ENCODE results near the gene SIPA1L2. TPM values are rescaled to one million over a fixed set of nuclear protein-coding genes. Genes with fewer than 3 reads are reported as not detected.
A peak's percentile ranks its signal among the peaks of the same experiment; 100 is the strongest.

The SIPA1L2 gene
- total and polyA plus RNA-seq, 5 donors, result 32.7 to 117 (median 103) TPM

DNA sequence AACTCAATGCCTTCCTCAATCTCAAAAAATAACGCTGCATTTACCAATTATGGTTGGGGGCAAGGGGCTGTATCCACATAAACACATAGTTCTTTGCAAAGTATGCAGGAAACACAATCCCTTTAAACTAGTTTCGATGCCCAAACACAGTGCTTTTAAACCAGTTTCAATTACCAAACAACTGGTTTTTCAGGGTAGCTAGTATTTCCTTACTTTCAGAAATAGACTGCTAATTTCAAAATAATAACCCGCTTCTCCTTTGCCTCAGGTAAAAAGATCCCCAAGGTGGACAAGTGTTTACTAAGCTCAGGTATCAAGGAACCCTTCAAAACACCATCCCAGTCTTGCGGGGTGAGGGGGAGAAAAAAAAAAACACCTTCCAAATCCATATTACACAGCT is 2.8 kb downstream of the SIPA1L2 start:
- Histone ChIP-seq H3K4me1 (ENCODE audit: control insufficient read depth, insufficient read depth, low read length) (peaks cover 4% of the 10 kb centered on the region), H3K4me3 (ENCODE audit: low read length) (peak overlapping the region; percentile 97), H3K9me3 (ENCODE audit: control insufficient read depth, low read length) (no peaks in the 10 kb centered on the region), H3K27me3 (ENCODE audit: control insufficient read depth, insufficient read depth) (no peaks in the 10 kb centered on the region), H3K27ac (ENCODE audit: low read length) (no peak overlapping the region)
- ATAC-seq, result no peak
- no peak for DNase-seq
- 63% methylated on average over 4 of the region's 4 CpGs for WGBS
- intact Hi-C loops (cut with DNase I), result loop anchor here (5.0 to 10.0 kb wide), 7 partner anchors 72 to 775 kb away; no protein-coding TSS in a partner anchor

DNA sequence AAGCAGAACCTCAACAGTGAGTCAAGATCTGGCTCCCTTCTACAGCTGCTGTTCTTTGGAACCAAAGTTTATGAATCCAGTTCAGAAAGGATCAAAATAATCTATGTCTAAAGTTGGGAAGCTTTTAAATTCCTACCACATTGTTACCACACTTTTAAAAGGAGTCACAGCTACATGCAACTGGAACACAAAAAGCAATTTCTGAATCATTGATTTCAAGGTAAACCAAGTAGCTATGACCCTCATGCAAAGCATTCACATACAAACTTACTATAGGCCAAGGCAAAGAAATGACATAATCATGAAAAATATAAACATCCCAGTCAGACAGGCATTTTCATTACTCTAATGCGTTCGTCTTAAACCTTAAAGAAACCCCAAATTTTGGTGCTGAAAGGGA is 3.5 kb downstream of the SIPA1L2 start:
- no peak overlapping the region for H3K4me3 ChIP-seq (ENCODE audit: low read length)
- no peak overlapping the region for H3K27ac ChIP-seq (ENCODE audit: low read length)
- 75% methylated on average over 2 of the region's 2 CpGs for WGBS
- intact Hi-C loops (cut with DNase I), result loop anchor here (5.0 to 10.0 kb wide), 7 partner anchors 72 to 774 kb away; no protein-coding TSS in a partner anchor
- ATAC-seq (no peak), DNase-seq (no peak)
- H3K9me3 ChIP-seq (ENCODE audit: control insufficient read depth, low read length), result no peaks in the 10 kb centered on the region
- peaks cover 4% of the 10 kb centered on the region for H3K4me1 ChIP-seq (ENCODE audit: control insufficient read depth, insufficient read depth, low read length)
- no peaks in the 10 kb centered on the region for H3K27me3 ChIP-seq (ENCODE audit: control insufficient read depth, insufficient read depth)

- intact Hi-C loops (cut with DNase I), result loop anchor here (5.0 to 10.0 kb wide), 7 partner anchors 71 to 773 kb away; no protein-coding TSS in a partner anchor
- ATAC-seq, result no peak
- Histone ChIP-seq H3K27ac (ENCODE audit: low read length) (peak overlapping the region; percentile 61), H3K4me1 (ENCODE audit: control insufficient read depth, insufficient read depth, low read length) (peaks cover 4% of the 10 kb centered on the region), H3K27me3 (ENCODE audit: control insufficient read depth, insufficient read depth) (no peaks in the 10 kb centered on the region), H3K4me3 (ENCODE audit: low read length) (no peak overlapping the region), H3K9me3 (ENCODE audit: control insufficient read depth, low read length) (no peaks in the 10 kb centered on the region)
- 77% methylated on average over 11 of the region's 11 CpGs for WGBS
- DNase-seq, result no peak
Observed at GRCh38 chr1:232625319-232625868, 4.5 kb downstream of the SIPA1L2 start.

DNA sequence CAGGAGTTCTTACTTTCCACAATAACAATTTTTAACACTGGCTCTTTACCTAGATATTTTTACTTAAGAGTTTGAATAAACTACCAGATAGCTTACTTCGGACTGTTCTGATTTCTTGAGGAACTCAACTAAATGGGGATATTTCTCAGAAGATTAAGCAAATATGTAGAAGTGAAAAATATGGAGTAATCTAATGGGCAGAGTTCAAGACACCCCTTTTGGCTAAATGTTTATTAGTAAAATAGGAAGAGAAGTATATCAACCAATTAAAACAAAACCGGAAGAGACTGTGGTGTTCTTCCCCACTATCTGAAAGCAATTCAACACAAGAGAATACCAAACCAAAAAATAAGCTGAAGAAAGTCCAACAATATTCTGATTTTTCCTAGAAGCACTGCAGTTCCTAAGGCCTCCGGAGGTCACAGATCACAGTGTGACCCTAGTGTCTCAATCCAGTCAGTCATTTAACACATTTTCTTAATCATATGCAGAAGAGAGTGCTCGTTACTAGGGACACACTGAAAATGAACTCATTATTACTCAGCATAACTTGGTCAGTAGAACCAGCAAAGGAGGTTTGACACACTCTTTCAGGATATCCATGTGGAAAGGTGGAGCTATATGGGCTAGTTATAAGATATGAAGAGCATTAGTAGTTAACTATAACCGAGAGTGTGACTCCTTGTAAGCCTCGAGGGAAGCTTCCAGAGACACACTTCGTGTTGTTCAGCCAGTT is 5.2 kb downstream of the SIPA1L2 start:
- WGBS, result 49% methylated on average over 7 of the region's 7 CpGs

DNA sequence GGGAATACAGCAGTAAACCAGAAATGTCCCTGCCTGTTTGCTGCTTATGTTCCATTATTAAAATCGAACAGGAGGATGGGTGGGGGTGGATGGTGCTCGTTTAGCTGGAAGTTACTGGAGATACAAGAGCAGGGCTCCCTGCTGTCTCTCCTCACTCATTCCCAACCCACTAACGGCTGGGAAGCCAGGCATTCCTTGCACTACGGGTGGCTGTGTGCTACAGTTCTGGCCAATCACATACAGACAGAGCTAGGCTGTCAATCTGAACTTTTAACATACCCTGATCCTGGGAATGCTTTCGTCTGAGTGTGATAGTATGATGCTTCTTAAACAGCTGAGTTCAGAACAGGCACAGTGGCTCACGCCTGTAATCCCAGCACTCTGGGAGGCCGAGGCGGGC is 7.0 kb downstream of the SIPA1L2 start:
- Histone ChIP-seq H3K9me3 (ENCODE audit: control insufficient read depth, low read length) (no peaks in the 10 kb centered on the region), H3K4me3 (ENCODE audit: low read length) (no peak overlapping the region), H3K4me1 (ENCODE audit: control insufficient read depth, insufficient read depth, low read length) (peaks cover 4% of the 10 kb centered on the region), H3K27me3 (ENCODE audit: control insufficient read depth, insufficient read depth) (no peaks in the 10 kb centered on the region), H3K27ac (ENCODE audit: low read length) (peak overlapping the region; percentile 7)
- DNase-seq (no peak), ATAC-seq (peak in 1 of 2 donors; percentile 18)
- intact Hi-C loops (cut with DNase I), result loop anchor here (10.0 kb wide), 5 partner anchors 68 to 758 kb away; no protein-coding TSS in a partner anchor
- WGBS, result 57% methylated on average over 8 of the region's 8 CpGs

More for the DNA sequence above, 5.2 kb downstream of the SIPA1L2 start:
- Histone ChIP-seq H3K27ac (ENCODE audit: low read length) (no peak overlapping the region), H3K4me3 (ENCODE audit: low read length) (no peak overlapping the region), H3K9me3 (ENCODE audit: control insufficient read depth, low read length) (no peaks in the 10 kb centered on the region), H3K4me1 (ENCODE audit: control insufficient read depth, insufficient read depth, low read length) (peaks cover 4% of the 10 kb centered on the region), H3K27me3 (ENCODE audit: control insufficient read depth, insufficient read depth) (no peaks in the 10 kb centered on the region)
- intact Hi-C loops (cut with DNase I), result loop anchor here (5.0 to 10.0 kb wide), 7 partner anchors 70 to 772 kb away; no protein-coding TSS in a partner anchor
- DNase-seq (no peak), ATAC-seq (no peak)

GRCh38 chr1:232622378-232622777 is 7.6 kb downstream of the SIPA1L2 start:
- H3K27me3 ChIP-seq (ENCODE audit: control insufficient read depth, insufficient read depth), result no peaks in the 10 kb centered on the region
- H3K27ac ChIP-seq (ENCODE audit: low read length), result no peak overlapping the region
- no peak overlapping the region for H3K4me3 ChIP-seq (ENCODE audit: low read length)
- intact Hi-C loops (cut with DNase I), result loop anchor here (10.0 kb wide), 5 partner anchors 68 to 758 kb away; no protein-coding TSS in a partner anchor
- H3K9me3 ChIP-seq (ENCODE audit: control insufficient read depth, low read length), result no peaks in the 10 kb centered on the region
- DNase-seq (no peak), ATAC-seq (peak in 1 of 2 donors; percentile 13)
- 57% methylated on average over 2 of the region's 2 CpGs for WGBS
- H3K4me1 ChIP-seq (ENCODE audit: control insufficient read depth, insufficient read depth, low read length), result peaks cover 4% of the 10 kb centered on the region

- Histone ChIP-seq H3K9me3 (ENCODE audit: control insufficient read depth, low read length) (no peaks in the 10 kb centered on the region), H3K4me1 (ENCODE audit: control insufficient read depth, insufficient read depth, low read length) (peaks cover 9% of the 10 kb centered on the region), H3K27me3 (ENCODE audit: control insufficient read depth, insufficient read depth) (no peaks in the 10 kb centered on the region), H3K27ac (ENCODE audit: low read length) (no peak overlapping the region), H3K4me3 (ENCODE audit: low read length) (no peak overlapping the region)
- intact Hi-C loops (cut with DNase I), result loop anchor here (10.0 kb wide), 5 partner anchors 66 to 756 kb away; no protein-coding TSS in a partner anchor
- no peak for DNase-seq
- WGBS, result 54% methylated on average over 3 of the region's 3 CpGs
- ATAC-seq, result peak in 1 of 2 donors; percentile 20
Observed at GRCh38 chr1:232621050-232621449, 8.9 kb downstream of the SIPA1L2 start.

DNA sequence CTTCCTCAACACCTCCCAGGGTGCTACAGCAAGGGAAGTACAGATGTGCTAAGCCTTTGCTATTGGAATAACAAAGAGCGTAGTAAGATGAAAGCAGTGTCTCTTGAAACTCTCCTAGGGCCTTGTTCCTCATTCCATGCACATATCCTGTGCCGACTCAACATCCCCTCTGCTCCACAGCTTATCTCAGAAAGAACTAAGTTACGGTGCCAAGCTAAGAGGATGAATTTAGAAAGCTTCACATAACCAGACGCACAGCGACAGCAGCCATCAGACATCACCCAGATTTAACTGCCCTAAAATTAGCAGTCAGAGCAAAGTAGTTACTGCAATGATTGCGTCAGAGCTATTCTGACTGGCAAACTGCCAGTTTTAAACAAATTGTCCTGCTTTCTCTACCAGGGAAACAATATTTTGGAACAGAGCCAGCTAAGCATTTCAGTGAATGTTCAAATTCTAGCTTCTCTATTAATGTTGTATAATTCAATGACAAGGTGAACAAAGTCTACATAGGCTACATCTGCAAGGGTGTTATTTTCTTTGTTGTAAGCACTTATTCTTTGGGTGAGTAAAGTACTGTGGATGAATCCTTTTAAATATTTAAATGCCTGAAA is 9.5 kb downstream of the SIPA1L2 start:
- DNase-seq (peak; percentile 39 to 67 (median 63)), ATAC-seq (peak; percentile 91)
- H3K9me3 ChIP-seq (ENCODE audit: control insufficient read depth, low read length), result no peaks in the 10 kb centered on the region
- WGBS, result 7% methylated on average over 6 of the region's 6 CpGs
- peak overlapping the region; percentile 96 for H3K27ac ChIP-seq (ENCODE audit: low read length)
- H3K4me3 ChIP-seq (ENCODE audit: low read length), result no peak overlapping the region
- intact Hi-C loops (cut with DNase I), result loop anchor here (10.0 kb wide), 5 partner anchors 66 to 756 kb away; no protein-coding TSS in a partner anchor
- H3K27me3 ChIP-seq (ENCODE audit: control insufficient read depth, insufficient read depth), result no peaks in the 10 kb centered on the region
- peaks cover 9% of the 10 kb centered on the region for H3K4me1 ChIP-seq (ENCODE audit: control insufficient read depth, insufficient read depth, low read length)

DNA sequence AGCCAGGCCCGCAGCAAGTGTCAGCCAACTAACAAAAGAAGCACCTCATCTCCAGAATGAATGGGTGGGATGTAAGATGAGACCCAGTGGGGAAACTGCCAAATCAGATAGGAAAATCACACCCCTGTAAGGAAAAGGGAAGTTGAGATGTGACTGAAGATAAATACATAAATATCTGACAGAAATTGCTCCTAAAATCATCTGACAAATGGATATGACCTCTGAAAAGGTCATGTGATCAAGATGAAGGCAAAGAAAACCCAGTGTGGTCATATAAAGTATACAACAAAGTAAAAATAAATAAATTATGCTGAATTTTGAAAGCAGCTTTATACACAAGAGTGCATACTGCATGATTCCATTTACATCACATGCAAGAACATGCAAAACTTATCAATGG is 12.7 kb downstream of the SIPA1L2 start:
- 57% methylated on average over 1 of the region's 1 CpG for WGBS
- no peak for DNase-seq
- no peaks in the 10 kb centered on the region for H3K27me3 ChIP-seq (ENCODE audit: control insufficient read depth, insufficient read depth)
- H3K9me3 ChIP-seq (ENCODE audit: control insufficient read depth, low read length), result no peaks in the 10 kb centered on the region
- no peak overlapping the region for H3K27ac ChIP-seq (ENCODE audit: low read length)
- H3K4me1 ChIP-seq (ENCODE audit: control insufficient read depth, insufficient read depth, low read length), result peaks cover 14% of the 10 kb centered on the region
- intact Hi-C loops (cut with DNase I), result no loop called here
- no peak overlapping the region for H3K4me3 ChIP-seq (ENCODE audit: low read length)
- no peak for ATAC-seq

DNA sequence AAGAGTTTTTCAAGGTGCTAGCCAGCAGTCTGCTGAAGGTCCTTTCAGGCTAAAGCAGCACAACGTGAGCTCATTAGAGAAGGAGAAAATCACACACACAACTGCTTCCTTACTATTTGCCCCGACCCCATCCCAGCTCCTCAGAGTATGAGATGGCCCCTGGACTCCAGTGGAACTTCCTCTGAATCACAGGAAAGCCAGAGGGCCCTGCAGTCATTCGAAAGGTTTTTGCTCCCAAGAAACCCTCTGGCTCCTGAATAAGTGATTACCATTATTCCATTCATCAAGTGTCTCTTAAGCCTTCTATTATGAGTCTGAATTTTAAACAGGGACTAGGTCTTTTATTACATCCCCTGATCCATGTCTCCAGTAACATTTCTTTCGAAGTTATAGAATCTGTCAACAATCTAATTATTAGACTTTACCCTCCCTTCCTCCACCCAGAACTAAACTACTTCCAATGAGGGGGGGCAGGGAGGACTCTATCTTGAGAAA is 14.6 kb downstream of the SIPA1L2 start:
- ATAC-seq (no peak), DNase-seq (no peak)
- Histone ChIP-seq H3K27me3 (ENCODE audit: control insufficient read depth, insufficient read depth) (no peaks in the 10 kb centered on the region), H3K27ac (ENCODE audit: low read length) (peak overlapping the region; percentile 69), H3K4me3 (ENCODE audit: low read length) (no peak overlapping the region), H3K4me1 (ENCODE audit: control insufficient read depth, insufficient read depth, low read length) (peaks cover 21% of the 10 kb centered on the region), H3K9me3 (ENCODE audit: control insufficient read depth, low read length) (no peaks in the 10 kb centered on the region)
- 79% methylated on average over 4 of the region's 4 CpGs for WGBS
- intact Hi-C loops (cut with DNase I), result no loop called here

GRCh38 chr1:232614811-232615210 is 15.1 kb downstream of the SIPA1L2 start:
- H3K9me3 ChIP-seq (ENCODE audit: control insufficient read depth, low read length), result no peaks in the 10 kb centered on the region
- H3K4me3 ChIP-seq (ENCODE audit: low read length), result no peak overlapping the region
- H3K27me3 ChIP-seq (ENCODE audit: control insufficient read depth, insufficient read depth), result no peaks in the 10 kb centered on the region
- ATAC-seq, result no peak
- intact Hi-C loops (cut with DNase I), result no loop called here
- DNase-seq, result no peak
- peaks cover 23% of the 10 kb centered on the region for H3K4me1 ChIP-seq (ENCODE audit: control insufficient read depth, insufficient read depth, low read length)
- H3K27ac ChIP-seq (ENCODE audit: low read length), result peak overlapping the region; percentile 69

Data from right cardiac atrium (tissue), 5 donors.